ENCODE data around the gene ASS1. TPM values are rescaled to one million over a fixed set of nuclear protein-coding genes. Genes with fewer than 3 reads are reported as not detected.

ASS1 gene
- total RNA-seq, 1 donor from 2014 or later: 117 TPM

DNA sequence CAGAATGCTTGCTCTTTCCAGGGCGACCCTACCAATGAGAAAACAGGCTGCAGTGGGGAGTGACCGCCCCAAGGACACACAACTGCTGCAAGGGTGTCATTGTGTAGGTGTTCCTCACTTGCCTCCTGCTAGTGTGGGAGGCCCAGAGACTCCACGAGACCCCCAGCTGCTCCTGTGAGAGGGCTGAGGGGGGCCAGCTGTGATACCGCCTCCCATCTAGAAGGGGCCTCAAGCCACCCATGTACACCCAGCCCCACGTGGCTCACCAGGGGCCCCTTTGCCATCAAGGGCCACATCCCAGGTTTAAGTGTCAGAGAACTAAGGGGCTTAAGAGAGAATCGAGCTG is 1.3 kb upstream of the ASS1 start:
- TF ChIP-seq, protein P1, sequence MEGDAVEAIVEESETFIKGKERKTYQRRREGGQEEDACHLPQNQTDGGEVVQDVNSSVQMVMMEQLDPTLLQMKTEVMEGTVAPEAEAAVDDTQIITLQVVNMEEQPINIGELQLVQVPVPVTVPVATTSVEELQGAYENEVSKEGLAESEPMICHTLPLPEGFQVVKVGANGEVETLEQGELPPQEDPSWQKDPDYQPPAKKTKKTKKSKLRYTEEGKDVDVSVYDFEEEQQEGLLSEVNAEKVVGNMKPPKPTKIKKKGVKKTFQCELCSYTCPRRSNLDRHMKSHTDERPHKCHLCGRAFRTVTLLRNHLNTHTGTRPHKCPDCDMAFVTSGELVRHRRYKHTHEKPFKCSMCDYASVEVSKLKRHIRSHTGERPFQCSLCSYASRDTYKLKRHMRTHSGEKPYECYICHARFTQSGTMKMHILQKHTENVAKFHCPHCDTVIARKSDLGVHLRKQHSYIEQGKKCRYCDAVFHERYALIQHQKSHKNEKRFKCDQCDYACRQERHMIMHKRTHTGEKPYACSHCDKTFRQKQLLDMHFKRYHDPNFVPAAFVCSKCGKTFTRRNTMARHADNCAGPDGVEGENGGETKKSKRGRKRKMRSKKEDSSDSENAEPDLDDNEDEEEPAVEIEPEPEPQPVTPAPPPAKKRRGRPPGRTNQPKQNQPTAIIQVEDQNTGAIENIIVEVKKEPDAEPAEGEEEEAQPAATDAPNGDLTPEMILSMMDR (IDR thresholded peaks at IDR 0.05; ENCODE audit: insufficient read depth, low read depth, low read length): no peak
- no peak for TF ChIP-seq EZH2 (IDR thresholded peaks at IDR 0.05; ENCODE audit: insufficient read depth, low read length)
- Histone ChIP-seq H3K36me3 (ENCODE audit: insufficient read depth, low read length) (no peaks in the 10 kb centered on the region), H3K27me3 (ENCODE audit: insufficient read depth, low read length) (peaks cover 8% of the 10 kb centered on the region), H3K4me2 (ENCODE audit: low read length) (no peak overlapping the region), H2AFZ (ENCODE audit: low read depth, low read length) (no peak overlapping the region), H3K27ac (ENCODE audit: low read depth, low read length) (no peak overlapping the region), H3K79me2 (ENCODE audit: insufficient read depth, low read length) (no peaks in the 10 kb centered on the region), H3K9me3 (ENCODE audit: insufficient read depth, low read depth, low read length) (peaks cover 4% of the 10 kb centered on the region), H3K9ac (ENCODE audit: low read length) (no peak overlapping the region), H3K4me3 (ENCODE audit: insufficient read depth, low read depth, low read length) (no peak overlapping the region), H4K20me1 (ENCODE audit: insufficient read depth, low read length) (no peaks in the 10 kb centered on the region), H3K4me1 (ENCODE audit: insufficient read depth, low read length) (peaks cover 22% of the 10 kb centered on the region)
- Mint-ChIP-seq H3K4me1 (ENCODE audit: low read depth, unreplicated experiment) (peaks cover 24% of the 10 kb centered on the region), H3K9me3 (ENCODE audit: unreplicated experiment) (peaks cover 12% of the 10 kb centered on the region), H3K36me3 (ENCODE audit: low read depth, unreplicated experiment) (peaks cover 3% of the 10 kb centered on the region), H3K27ac (ENCODE audit: unreplicated experiment) (no peak overlapping the region), H3K4me3 (ENCODE audit: unreplicated experiment) (peak overlapping the region; percentile 60), H3K27me3 (ENCODE audit: low read depth, unreplicated experiment) (peaks cover 2% of the 10 kb centered on the region)
- FAIRE-seq: no peak
- no peak for DNase-seq (ENCODE audit: low read depth)

DNA sequence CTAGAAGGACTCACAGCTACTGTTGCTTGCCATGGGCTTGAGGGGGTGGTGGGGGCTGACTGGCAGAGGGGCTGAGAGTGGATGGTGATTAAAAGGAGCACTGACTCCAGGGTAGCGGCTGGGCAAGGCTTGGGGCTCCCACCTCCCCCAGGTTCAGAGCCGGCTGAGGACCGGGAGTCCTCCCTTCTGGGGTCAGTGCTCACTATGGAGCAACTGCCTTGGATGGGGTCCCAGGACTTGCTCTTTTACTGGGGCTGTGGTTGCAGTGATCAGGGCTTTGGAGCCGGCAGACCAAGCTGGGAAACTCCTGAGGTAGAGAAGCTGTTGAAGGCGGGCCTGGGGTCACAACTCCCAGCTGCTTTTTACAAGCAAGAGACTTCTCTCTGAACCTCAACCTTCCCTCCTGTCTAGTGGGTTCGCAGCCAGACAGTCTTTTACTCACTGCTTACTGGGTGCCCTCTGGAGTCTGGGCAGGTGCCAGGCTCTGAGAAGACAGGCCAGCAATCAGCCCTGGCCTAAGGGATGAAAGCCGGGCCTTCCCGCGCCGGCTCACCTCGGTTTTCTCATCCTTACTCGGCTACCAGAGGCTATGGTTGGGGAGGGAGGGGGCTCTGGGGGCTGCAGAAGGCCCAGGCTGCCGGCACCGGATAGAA is 795 bp upstream of the ASS1 start:
- Histone ChIP-seq H3K9me3 (ENCODE audit: insufficient read depth, low read depth, low read length) (peaks cover 4% of the 10 kb centered on the region), H3K27ac (ENCODE audit: low read depth, low read length) (no peak overlapping the region), H3K9ac (ENCODE audit: low read length) (no peak overlapping the region), H4K20me1 (ENCODE audit: insufficient read depth, low read length) (no peaks in the 10 kb centered on the region), H3K36me3 (ENCODE audit: insufficient read depth, low read length) (no peaks in the 10 kb centered on the region), H3K79me2 (ENCODE audit: insufficient read depth, low read length) (no peaks in the 10 kb centered on the region), H3K27me3 (ENCODE audit: insufficient read depth, low read length) (peaks cover 8% of the 10 kb centered on the region), H2AFZ (ENCODE audit: low read depth, low read length) (peak overlapping the region; percentile 56), H3K4me3 (ENCODE audit: insufficient read depth, low read depth, low read length) (no peak overlapping the region), H3K4me2 (ENCODE audit: low read length) (peak overlapping the region; percentile 86), H3K4me1 (ENCODE audit: insufficient read depth, low read length) (peaks cover 22% of the 10 kb centered on the region)
- H3K27me3 Mint-ChIP-seq (ENCODE audit: low read depth, unreplicated experiment): peaks cover 5% of the 10 kb centered on the region
- TF ChIP-seq, protein P1 (IDR thresholded peaks at IDR 0.05; ENCODE audit: insufficient read depth, low read depth, low read length): no peak
- no peak for TF ChIP-seq EZH2 (IDR thresholded peaks at IDR 0.05; ENCODE audit: insufficient read depth, low read length)
- H3K4me1 Mint-ChIP-seq (ENCODE audit: low read depth, unreplicated experiment): peaks cover 24% of the 10 kb centered on the region
- DNase-seq (ENCODE audit: low read depth) (no peak), FAIRE-seq (no peak)
- H3K27ac Mint-ChIP-seq (ENCODE audit: unreplicated experiment): no peak overlapping the region
- H3K9me3 Mint-ChIP-seq (ENCODE audit: unreplicated experiment): peaks cover 12% of the 10 kb centered on the region
- H3K36me3 Mint-ChIP-seq (ENCODE audit: low read depth, unreplicated experiment): peaks cover 3% of the 10 kb centered on the region
- peak overlapping the region; percentile 60 for H3K4me3 Mint-ChIP-seq (ENCODE audit: unreplicated experiment)

DNA sequence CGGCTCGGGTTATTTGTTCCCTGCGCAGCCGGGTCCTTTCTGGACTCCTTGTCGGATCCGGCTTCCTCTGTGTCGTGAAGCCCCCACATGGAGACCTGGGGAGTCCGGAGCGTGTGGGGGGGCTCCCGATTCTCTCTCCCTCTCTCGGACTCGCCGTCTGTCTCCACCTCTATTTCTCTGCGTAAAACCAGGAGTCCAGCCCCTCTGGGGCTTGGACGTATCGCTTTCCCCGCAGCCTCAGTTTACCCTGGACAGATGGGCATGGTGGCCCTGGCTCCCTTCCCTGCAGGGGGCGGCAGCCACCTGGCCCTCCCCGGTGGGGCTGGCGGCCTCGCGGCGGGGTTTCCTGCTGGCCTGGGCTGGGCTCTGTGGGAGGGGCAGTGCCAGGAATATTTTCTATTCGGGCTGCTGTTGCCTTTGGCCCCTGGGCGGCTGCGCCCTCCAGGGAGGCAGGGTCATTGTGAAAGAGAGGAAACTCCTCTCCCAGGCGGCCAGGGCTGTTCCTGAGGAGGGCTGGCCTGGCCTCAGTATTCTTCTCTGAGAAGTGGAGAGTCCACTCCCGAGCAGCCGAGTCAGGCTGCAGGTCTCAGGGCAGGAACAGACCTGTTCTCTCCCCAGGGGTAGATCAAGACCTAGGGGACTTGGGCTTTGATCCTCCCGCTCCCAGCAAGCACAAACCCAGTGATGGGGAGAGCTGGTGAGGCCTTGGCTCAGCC is 665 bp downstream of the ASS1 start:
- Histone ChIP-seq H3K4me1 (ENCODE audit: insufficient read depth, low read length) (peaks cover 22% of the 10 kb centered on the region), H3K27me3 (ENCODE audit: insufficient read depth, low read length) (peaks cover 8% of the 10 kb centered on the region), H2AFZ (ENCODE audit: low read depth, low read length) (peak overlapping the region; percentile 77), H3K27ac (ENCODE audit: low read depth, low read length) (no peak overlapping the region), H4K20me1 (ENCODE audit: insufficient read depth, low read length) (no peaks in the 10 kb centered on the region), H3K4me3 (ENCODE audit: insufficient read depth, low read depth, low read length) (peak overlapping the region; percentile 48), H3K4me2 (ENCODE audit: low read length) (peak overlapping the region; percentile 86), H3K36me3 (ENCODE audit: insufficient read depth, low read length) (no peaks in the 10 kb centered on the region), H3K79me2 (ENCODE audit: insufficient read depth, low read length) (no peaks in the 10 kb centered on the region), H3K9ac (ENCODE audit: low read length) (peak overlapping the region; percentile 58), H3K9me3 (ENCODE audit: insufficient read depth, low read depth, low read length) (peaks cover 4% of the 10 kb centered on the region)
- DNase-seq (ENCODE audit: low read depth): no peak
- H3K36me3 Mint-ChIP-seq (ENCODE audit: low read depth, unreplicated experiment): peaks cover 3% of the 10 kb centered on the region
- FAIRE-seq: no peak
- no peak for TF ChIP-seq EZH2 (IDR thresholded peaks at IDR 0.05; ENCODE audit: insufficient read depth, low read length)
- TF ChIP-seq, protein P1 (IDR thresholded peaks at IDR 0.05; ENCODE audit: insufficient read depth, low read depth, low read length): no peak
- peaks cover 29% of the 10 kb centered on the region for H3K4me1 Mint-ChIP-seq (ENCODE audit: low read depth, unreplicated experiment)
- H3K9me3 Mint-ChIP-seq (ENCODE audit: unreplicated experiment): peaks cover 7% of the 10 kb centered on the region
- peaks cover 4% of the 10 kb centered on the region for H3K27me3 Mint-ChIP-seq (ENCODE audit: low read depth, unreplicated experiment)
- peak overlapping the region; percentile 85 for H3K27ac Mint-ChIP-seq (ENCODE audit: unreplicated experiment)
- H3K4me3 Mint-ChIP-seq (ENCODE audit: unreplicated experiment): peak overlapping the region; percentile 85

Measured in astrocyte (in vitro differentiated cells and primary cell).